Measurements from ENCODE around the gene MLLT10.
"Not testable (repeated sequence)": the region's sequence is repeated elsewhere in the genome, so short reads cannot be mapped to it uniquely, and the experiment has no call there.

GRCh38 chr10:21558984-21559383 lies 25.0 kb downstream of the MLLT10 start:
- TF ChIP-seq POLR2AphosphoS5 (IDR thresholded peaks at IDR 0.05; ENCODE audit: low read depth, low read length); POLR2A (IDR thresholded peaks at IDR 0.05; ENCODE audit: low read depth, low read length); TAF1 (IDR thresholded peaks at IDR 0.05; ENCODE audit: borderline replicate concordance, low read depth, low read length): not testable (repeated sequence)
